Activated CD4-positive, alpha-beta T cell treated with anti-CD3 and anti-CD28 coated beads for 36 hours (primary cell): ENCODE data around the gene TIMP2. TPM values are rescaled to one million over a fixed set of nuclear protein-coding genes. Genes with fewer than 3 reads are reported as not detected.

Source experiments
- ATAC-seq: fragments of 200-7000 bp; cut with Tn5 transposase; one replicate; pipeline ENCODE4 v1.10.0; 2021; ENCODE audit warnings: mild to moderate bottlenecking, moderate library complexity
- CTCF ChIA-PET: fragments of 350-600 bp; sonication (Branson Sonifier 250); formaldehyde crosslinking; loops from one replicate; lab custom pipeline; 2021; ENCODE audit warnings: antibody characterized with exemption; lab: Charles Lee
- POLR2A ChIA-PET: fragments of 350-600 bp; sonication (Branson Sonifier 250); formaldehyde crosslinking; loops from one replicate; lab custom pipeline; 2021; ENCODE audit warnings: antibody characterized with exemption, inconsistent platforms; lab: Charles Lee
- DNase-seq: peaks from one replicate; pipeline ENCODE4 v3.0.0-alpha.2; 2020
- H3K27ac Mint-ChIP-seq: one replicate; pipeline ENCODE4 v1.8.0; 2021; ENCODE audit warnings: mixed read lengths
- H3K27me3 Mint-ChIP-seq: one replicate; pipeline ENCODE4 v1.8.0; 2021; ENCODE audit warnings: mixed read lengths
- H3K36me3 Mint-ChIP-seq: one replicate; pipeline ENCODE4 v1.8.0; 2021; ENCODE audit warnings: low read depth, mixed read lengths
- H3K4me1 Mint-ChIP-seq: one replicate; pipeline ENCODE4 v1.8.0; 2021; ENCODE audit warnings: mixed read lengths
- H3K4me3 Mint-ChIP-seq: one replicate; pipeline ENCODE4 v1.8.0; 2021; ENCODE audit warnings: mild to moderate bottlenecking, moderate library complexity, mixed read lengths
- H3K9me3 Mint-ChIP-seq: one replicate; pipeline ENCODE4 v1.8.0; 2021; ENCODE audit warnings: low read depth, mixed read lengths
- intact Hi-C, 2 experiments: fragments of 100-400 bp; cut with DNase I in 1 of 2; cut with micrococcal nuclease in 1 of 2; formaldehyde crosslinking; loops; one replicate each; pipeline versions ENCODE4 v1.14.2 to v1.15.1; 2022 to 2024; cut with DNase I, micrococcal nuclease
- total RNA-seq, 2 experiments: library from RNA; stranded (reverse); gene quantifications; one replicate each; pipeline ENCODE4 v1.2.3, GENCODE V29; 2021

Gene TIMP2
- total RNA-seq, 2 experiments from 2014 or later = 1.6 to 1.9 TPM

GRCh38 chr17:78901806-78902205, 23.4 kb downstream of the TIMP2 start:
- Mint-ChIP-seq H3K27ac (no peak overlapping the region), H3K4me1 (peaks cover 15% of the 10 kb centered on the region), H3K27me3 (no peaks in the 10 kb centered on the region), H3K36me3 (no peaks in the 10 kb centered on the region), H3K9me3 (no peaks in the 10 kb centered on the region), H3K4me3 (no peak overlapping the region)
- intact Hi-C loops = no loop called here
- no peak for DNase-seq
- POLR2A ChIA-PET = no interaction called here
- no peak for ATAC-seq
- CTCF ChIA-PET = interaction anchor here (0.8 to 1.2 kb wide), 2 partner anchors 11 to 69 kb away, joined by 5 to 6 read pairs; no protein-coding TSS in a partner anchor

- no peak for ATAC-seq
These were observed 24.4 kb downstream of the TIMP2 start for GRCh38 chr17:78900816-78901215.

GRCh38 chr17:78899361-78900260, 25.6 kb downstream of the TIMP2 start:
- no peaks in the 10 kb centered on the region for H3K9me3 Mint-ChIP-seq
- intact Hi-C loops = no loop called here
- no peaks in the 10 kb centered on the region for H3K36me3 Mint-ChIP-seq
- POLR2A ChIA-PET = no interaction called here
- no peaks in the 10 kb centered on the region for H3K27me3 Mint-ChIP-seq
- CTCF ChIA-PET = interaction anchor here (0.6 to 1.3 kb wide), 4 partner anchors 22 to 687 kb away, joined by 3 to 4 read pairs (median 3); no protein-coding TSS in a partner anchor
- DNase-seq (no peak), ATAC-seq (no peak)
- H3K4me1 Mint-ChIP-seq = peaks cover 15% of the 10 kb centered on the region
- no peak overlapping the region for H3K27ac Mint-ChIP-seq
- no peak overlapping the region for H3K4me3 Mint-ChIP-seq

More at GRCh38 chr17:78900816-78901215, 24.4 kb downstream of the TIMP2 start:
- H3K4me1 Mint-ChIP-seq = peaks cover 15% of the 10 kb centered on the region
- H3K27ac Mint-ChIP-seq = no peak overlapping the region
- DNase-seq = no peak
- H3K36me3 Mint-ChIP-seq = no peaks in the 10 kb centered on the region
- POLR2A ChIA-PET = no interaction called here
- no peak overlapping the region for H3K4me3 Mint-ChIP-seq
- no peaks in the 10 kb centered on the region for H3K9me3 Mint-ChIP-seq
- no peaks in the 10 kb centered on the region for H3K27me3 Mint-ChIP-seq
- CTCF ChIA-PET = interaction anchor here (0.6 to 1.3 kb wide), 2 partner anchors 70 to 846 kb away, joined by 3 read pairs; no protein-coding TSS in a partner anchor
- intact Hi-C loops = no loop called here

- Mint-ChIP-seq H3K36me3 (no peaks in the 10 kb centered on the region), H3K27ac (no peak overlapping the region), H3K4me3 (no peak overlapping the region), H3K4me1 (peaks cover 15% of the 10 kb centered on the region), H3K9me3 (no peaks in the 10 kb centered on the region), H3K27me3 (no peaks in the 10 kb centered on the region)
- POLR2A ChIA-PET = no interaction called here
- intact Hi-C loops = no loop called here
- CTCF ChIA-PET = interaction anchor here (1.0 kb wide), 1 partner anchor 22 kb away, joined by 4 read pairs; no protein-coding TSS in a partner anchor
- ATAC-seq = no peak
- DNase-seq = no peak
These were observed 26.2 kb downstream of the TIMP2 start for GRCh38 chr17:78898947-78899346.

GRCh38 chr17:78898075-78898836, 26.9 kb downstream of the TIMP2 start:
- Mint-ChIP-seq H3K4me3 (no peak overlapping the region), H3K4me1 (peaks cover 8% of the 10 kb centered on the region), H3K27ac (no peak overlapping the region), H3K27me3 (no peaks in the 10 kb centered on the region), H3K9me3 (no peaks in the 10 kb centered on the region), H3K36me3 (no peaks in the 10 kb centered on the region)
- DNase-seq = no peak
- ATAC-seq = no peak
- ChIA-PET POLR2A (no interaction called here), CTCF (interaction anchor here (0.8 kb wide), 1 partner anchor 102 kb away, joined by 3 read pairs; no protein-coding TSS in a partner anchor)
- intact Hi-C loops = no loop called here

- no peak for ATAC-seq
- Mint-ChIP-seq H3K4me1 (peaks cover 4% of the 10 kb centered on the region), H3K4me3 (no peak overlapping the region), H3K36me3 (no peaks in the 10 kb centered on the region), H3K27ac (no peak overlapping the region), H3K27me3 (no peaks in the 10 kb centered on the region), H3K9me3 (no peaks in the 10 kb centered on the region)
- POLR2A ChIA-PET = no interaction called here
- CTCF ChIA-PET = interaction anchor here (0.8 kb wide), 1 partner anchor 101 kb away, joined by 3 read pairs; no protein-coding TSS in a partner anchor
- intact Hi-C loops = no loop called here
- no peak for DNase-seq
These were observed 27.5 kb downstream of the TIMP2 start for GRCh38 chr17:78897664-78898047.

GRCh38 chr17:78896834-78897663, 28.1 kb downstream of the TIMP2 start:
- Mint-ChIP-seq H3K4me1 (peaks cover 3% of the 10 kb centered on the region), H3K36me3 (no peaks in the 10 kb centered on the region), H3K27ac (no peak overlapping the region), H3K27me3 (no peaks in the 10 kb centered on the region), H3K9me3 (no peaks in the 10 kb centered on the region), H3K4me3 (no peak overlapping the region)
- ChIA-PET POLR2A (no interaction called here), CTCF (no interaction called here)
- DNase-seq (no peak), ATAC-seq (no peak)
- intact Hi-C loops = no loop called here

- Mint-ChIP-seq H3K27ac (no peak overlapping the region), H3K36me3 (no peaks in the 10 kb centered on the region), H3K4me3 (no peak overlapping the region), H3K9me3 (no peaks in the 10 kb centered on the region), H3K4me1 (peaks cover 11% of the 10 kb centered on the region), H3K27me3 (no peaks in the 10 kb centered on the region)
- POLR2A ChIA-PET = no interaction called here
- intact Hi-C loops = no loop called here
- no peak for DNase-seq
- ATAC-seq = no peak
- CTCF ChIA-PET = no interaction called here
These were observed 28.9 kb downstream of the TIMP2 start for GRCh38 chr17:78896091-78896833.

GRCh38 chr17:78895322-78895721, 29.9 kb downstream of the TIMP2 start:
- ATAC-seq = no peak
- peaks cover 20% of the 10 kb centered on the region for H3K4me1 Mint-ChIP-seq
- no peak for DNase-seq
- H3K36me3 Mint-ChIP-seq = no peaks in the 10 kb centered on the region
- H3K27me3 Mint-ChIP-seq = no peaks in the 10 kb centered on the region
- no peak overlapping the region for H3K4me3 Mint-ChIP-seq
- no peaks in the 10 kb centered on the region for H3K9me3 Mint-ChIP-seq
- H3K27ac Mint-ChIP-seq = no peak overlapping the region
- ChIA-PET CTCF (interaction anchor here (1.5 kb wide), 1 partner anchor 30 kb away, joined by 5 read pairs; no protein-coding TSS in a partner anchor), POLR2A (no interaction called here)
- intact Hi-C loops = no loop called here

GRCh38 chr17:78893684-78894083, 31.5 kb downstream of the TIMP2 start:
- no peak for ATAC-seq
- Mint-ChIP-seq H3K36me3 (no peaks in the 10 kb centered on the region), H3K4me3 (no peak overlapping the region), H3K27me3 (no peaks in the 10 kb centered on the region), H3K27ac (no peak overlapping the region), H3K4me1 (peaks cover 35% of the 10 kb centered on the region), H3K9me3 (no peaks in the 10 kb centered on the region)
- POLR2A ChIA-PET = interaction anchor here (0.5 kb wide), 1 partner anchor 744 kb away, joined by 4 read pairs; no protein-coding TSS in a partner anchor
- CTCF ChIA-PET = interaction anchor here (0.5 to 1.5 kb wide), 3 partner anchors 12 to 160 kb away, joined by 4 to 5 read pairs (median 5); no protein-coding TSS in a partner anchor
- intact Hi-C loops = no loop called here
- no peak for DNase-seq
